ENCODE measurements around the gene AFF3.

The AFF3 gene

DNA sequence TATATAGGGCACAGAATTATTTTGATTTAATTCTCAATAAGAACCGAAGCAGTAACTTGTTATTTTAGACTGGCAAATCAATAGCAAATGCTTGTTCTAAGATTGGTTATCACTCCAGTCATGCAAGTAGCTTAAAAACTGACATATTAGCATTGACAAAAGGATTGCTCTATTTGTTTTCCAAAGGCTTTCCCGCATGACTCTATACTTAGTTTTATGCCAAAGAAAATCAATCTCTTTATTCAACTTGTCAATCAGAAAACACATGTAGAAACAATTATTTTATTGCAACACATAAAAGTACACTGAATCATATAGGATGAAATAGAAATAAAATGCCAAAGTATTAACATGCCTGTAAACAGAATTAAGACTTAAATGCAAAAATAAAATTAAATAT is 108.4 kb downstream of the AFF3 start:
- no peak for TF ChIP-seq CTCF (IDR thresholded peaks at IDR 0.05; ENCODE audit: insufficient read depth, low read depth, low read length, missing control alignments)
- H3K4me3 ChIP-seq (ENCODE audit: low read length), result no peak overlapping the region
- DNase-seq (ENCODE audit: low read depth), result no peak

- DNase-seq (ENCODE audit: low read depth), result no peak
- no peak for TF ChIP-seq CTCF (IDR thresholded peaks at IDR 0.05; ENCODE audit: insufficient read depth, low read depth, low read length, missing control alignments)
- no peak overlapping the region for H3K4me3 ChIP-seq (ENCODE audit: low read length)
Observed at GRCh38 chr2:100031604-100032003, 110.8 kb downstream of the AFF3 start.

DNA sequence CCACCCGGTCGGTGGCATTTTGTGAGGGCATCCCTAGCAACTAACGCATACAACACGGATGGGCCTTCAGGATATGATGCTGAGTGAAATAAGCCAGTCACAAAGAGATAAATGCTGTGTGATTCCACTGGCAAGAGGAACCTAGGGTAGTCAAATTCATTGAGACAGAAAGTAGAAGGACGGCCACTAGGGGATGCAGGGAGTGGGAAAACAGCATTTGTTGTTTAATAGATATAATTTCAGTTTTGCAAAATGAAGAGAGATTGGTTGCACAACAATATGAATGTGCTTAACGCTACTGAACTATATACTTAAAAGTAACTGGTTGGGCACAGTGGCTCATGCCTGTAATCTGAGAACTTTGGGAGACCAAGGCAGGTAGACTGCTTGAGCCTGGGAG is 112.9 kb downstream of the AFF3 start:
- no peak for TF ChIP-seq CTCF (IDR thresholded peaks at IDR 0.05; ENCODE audit: insufficient read depth, low read depth, low read length, missing control alignments)
- no peak for DNase-seq (ENCODE audit: low read depth)
- H3K4me3 ChIP-seq (ENCODE audit: low read length), result no peak overlapping the region

GRCh38 chr2:100021791-100022340 is 120.5 kb downstream of the AFF3 start:
- TF ChIP-seq CTCF (IDR thresholded peaks at IDR 0.05; ENCODE audit: insufficient read depth, low read depth, low read length, missing control alignments), result no peak
- DNase-seq (ENCODE audit: low read depth), result no peak
- H3K4me3 ChIP-seq (ENCODE audit: low read length), result no peak overlapping the region

GRCh38 chr2:100019499-100019898 is 122.9 kb downstream of the AFF3 start:
- no peak for DNase-seq (ENCODE audit: low read depth)
- no peak for TF ChIP-seq CTCF (IDR thresholded peaks at IDR 0.05; ENCODE audit: insufficient read depth, low read depth, low read length, missing control alignments)
- H3K4me3 ChIP-seq (ENCODE audit: low read length), result no peak overlapping the region

- no peak overlapping the region for H3K4me3 ChIP-seq (ENCODE audit: low read length)
- TF ChIP-seq CTCF (IDR thresholded peaks at IDR 0.05; ENCODE audit: insufficient read depth, low read depth, low read length, missing control alignments), result no peak
- no peak for DNase-seq (ENCODE audit: low read depth)
Observed at GRCh38 chr2:100018341-100019193, 123.8 kb downstream of the AFF3 start.
